Large intestine (tissue), 3 donors: ENCODE data around the gene CEACAM7. TPM values are rescaled to one million over a fixed set of nuclear protein-coding genes. Genes with fewer than 3 reads are reported as not detected.

Source experiments
- DNase-seq, 2 donors: peaks; one replicate each; pipeline versions ENCODE4 v3.0.0 to v3.0.0-alpha.2; 2013
- H3K27ac ChIP-seq: one replicate; pipeline ENCODE4 v1.5.1; 2013; ENCODE audit warnings: low read length
- H3K27me3 ChIP-seq: 2 replicates; pipeline ENCODE4 v1.6.1; 2013; ENCODE audit warnings: low read length; ENCODE audit not compliant: control insufficient read depth, insufficient read depth
- H3K36me3 ChIP-seq: 2 replicates; pipeline ENCODE4 v1.6.1; 2013; ENCODE audit warnings: low read length; ENCODE audit not compliant: control insufficient read depth, insufficient read depth
- H3K4me1 ChIP-seq: one replicate; pipeline ENCODE4 v1.6.1; 2013; ENCODE audit warnings: low read length; ENCODE audit not compliant: control insufficient read depth, insufficient read depth
- H3K4me3 ChIP-seq: one replicate; pipeline ENCODE4 v1.5.1; 2013; ENCODE audit warnings: low read length
- H3K9me3 ChIP-seq: one replicate; pipeline ENCODE4 v1.6.1; 2013; ENCODE audit warnings: mild to moderate bottlenecking, low read depth, low read length, moderate library complexity; ENCODE audit not compliant: control insufficient read depth
- WGBS: methylation state at CpG from one replicate; pipeline ENCODE4 v1.1.5; 2013; ENCODE audit warnings: low lambda C conversion rate; ENCODE audit not compliant: insufficient coverage; 5-methylcytosine and 5-hydroxymethylcytosine counted together
- polyA plus RNA-seq: library from polyadenylated mRNA; unstranded; fragments of 120-200 nt; gene quantifications from one replicate; pipeline ENCODE4 v1.2.1, GENCODE V29; 2013

CEACAM7 gene
- polyA plus RNA-seq, 1 donor = 0.09 TPM

DNA sequence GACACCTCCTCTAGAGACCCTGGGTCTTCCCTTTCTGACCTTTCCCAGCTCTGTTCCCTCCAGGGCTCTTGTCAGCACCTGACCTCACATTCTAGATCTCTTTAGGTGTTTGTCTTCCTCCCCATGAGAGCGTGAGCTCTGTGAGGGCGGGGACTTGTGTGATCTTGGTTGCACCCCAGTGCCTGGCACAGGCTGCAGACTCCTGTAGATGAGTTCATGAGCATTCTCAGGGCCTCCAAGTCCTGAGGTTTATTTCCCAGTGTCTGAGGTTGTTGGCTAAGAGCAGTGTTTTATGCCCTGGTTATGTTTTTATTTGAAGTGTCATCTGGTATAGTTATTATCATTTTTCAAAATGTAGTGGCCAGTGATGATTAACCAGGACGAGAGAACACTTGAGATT, 61.8 kb downstream of the CEACAM7 start:
- no peaks in the 10 kb centered on the region for H3K27me3 ChIP-seq
- H3K9me3 ChIP-seq = peaks cover 4% of the 10 kb centered on the region
- DNase-seq = no peak
- H3K36me3 ChIP-seq = no peaks in the 10 kb centered on the region
- no peak overlapping the region for H3K27ac ChIP-seq
- H3K4me1 ChIP-seq = no peaks in the 10 kb centered on the region
- no peak overlapping the region for H3K4me3 ChIP-seq
- 50% methylated on average over 1 of the region's 3 CpGs for WGBS

DNA sequence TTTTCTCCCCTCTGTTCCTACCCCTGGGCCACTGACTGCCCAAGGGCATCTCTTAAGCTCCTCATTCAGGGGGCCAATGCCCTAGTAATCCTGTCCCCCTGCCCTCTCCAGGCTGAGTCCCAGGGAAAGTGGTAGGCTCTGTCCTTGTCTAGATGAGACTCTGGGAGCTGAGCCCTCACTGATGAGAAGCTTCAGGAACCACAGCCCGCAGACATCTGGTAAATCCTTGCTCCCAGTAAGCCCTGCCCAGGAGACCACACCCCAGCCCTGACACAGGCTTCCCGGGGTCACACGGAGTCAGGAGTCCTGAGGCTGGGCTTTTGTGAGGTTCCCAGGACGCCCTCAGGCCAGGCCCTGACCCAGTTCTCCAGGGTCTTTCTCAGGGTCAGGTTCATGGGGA, 63.1 kb downstream of the CEACAM7 start:
- Histone ChIP-seq H3K4me1 (no peaks in the 10 kb centered on the region), H3K36me3 (no peaks in the 10 kb centered on the region), H3K27me3 (no peaks in the 10 kb centered on the region), H3K27ac (no peak overlapping the region), H3K9me3 (no peaks in the 10 kb centered on the region), H3K4me3 (no peak overlapping the region)
- no CpG with 5 or more reads among the region's 4 CpGs for WGBS
- DNase-seq = no peak

DNA sequence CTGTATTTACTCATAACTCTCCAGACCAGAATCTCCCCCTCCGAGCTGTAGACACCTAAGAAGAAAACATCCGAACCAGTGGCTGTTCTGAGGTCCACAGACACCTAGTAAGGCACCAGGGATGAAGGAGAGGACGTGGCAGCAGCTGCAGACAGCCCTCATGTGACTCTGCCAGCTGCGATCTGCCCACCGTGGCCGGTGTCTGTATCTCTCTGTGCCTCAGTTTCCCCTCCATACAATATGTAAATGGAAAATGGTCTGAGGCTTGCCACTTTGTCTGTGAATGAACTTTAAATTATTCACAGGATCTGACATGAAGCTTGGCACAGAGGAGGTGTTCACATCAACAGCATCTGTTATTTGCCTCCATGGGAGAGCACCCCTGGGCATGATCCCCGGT, 63.6 kb downstream of the CEACAM7 start:
- no peak overlapping the region for H3K27ac ChIP-seq
- WGBS = 80% methylated on average over 1 of the region's 7 CpGs
- no peaks in the 10 kb centered on the region for H3K27me3 ChIP-seq

DNA sequence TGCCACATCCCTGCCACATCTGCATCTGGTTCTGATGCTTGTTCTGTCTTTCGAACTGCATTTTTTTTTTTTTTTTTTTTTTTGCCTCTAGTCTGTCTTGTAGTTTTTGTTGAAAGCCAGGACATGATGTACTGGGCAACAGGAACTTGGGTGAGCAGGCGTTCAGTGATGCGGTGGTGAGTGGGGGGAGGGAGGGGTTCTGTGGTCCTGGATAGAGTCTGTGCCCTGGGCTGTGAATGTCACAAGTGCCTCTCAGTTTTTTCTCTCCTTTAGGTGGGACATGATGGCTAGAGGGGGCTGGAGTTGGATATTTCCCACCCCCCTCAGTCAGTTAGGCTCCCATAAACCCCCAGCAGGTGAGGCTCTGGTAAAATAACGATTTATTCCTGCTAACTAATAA, 64.7 kb downstream of the CEACAM7 start:
- WGBS = 48% methylated on average over 3 of the region's 4 CpGs
- no peak for DNase-seq
- Histone ChIP-seq H3K27me3 (no peaks in the 10 kb centered on the region), H3K27ac (no peak overlapping the region), H3K9me3 (no peaks in the 10 kb centered on the region), H3K4me3 (no peak overlapping the region), H3K36me3 (no peaks in the 10 kb centered on the region), H3K4me1 (no peaks in the 10 kb centered on the region)

More for the DNA sequence above, 63.6 kb downstream of the CEACAM7 start:
- H3K4me1 ChIP-seq = no peaks in the 10 kb centered on the region
- H3K9me3 ChIP-seq = no peaks in the 10 kb centered on the region
- H3K36me3 ChIP-seq = no peaks in the 10 kb centered on the region
- no peak for DNase-seq
- H3K4me3 ChIP-seq = no peak overlapping the region

Other genes starting within 250 kb of the CEACAM7 start
- gene DMAC2, start 248.4 kb downstream of the CEACAM7 start, polyA plus RNA-seq = 79.4 TPM
- 69.2 TPM for gene ERICH4, start 245.1 kb downstream of the CEACAM7 start, polyA plus RNA-seq
- gene CEACAM21, start 112.1 kb downstream of the CEACAM7 start, polyA plus RNA-seq = 1.5 TPM
- 0.16 TPM for gene CEACAM4, start 61.2 kb downstream of the CEACAM7 start, polyA plus RNA-seq
- 18.8 TPM for gene CEACAM5, start 20.4 kb upstream of the CEACAM7 start, polyA plus RNA-seq
- gene CEACAM6, start 67.3 kb upstream of the CEACAM7 start, polyA plus RNA-seq = 16.1 TPM
- 0.36 TPM for gene CEACAM3, start 108.3 kb upstream of the CEACAM7 start, polyA plus RNA-seq
- gene LYPD4, start 156.4 kb upstream of the CEACAM7 start, polyA plus RNA-seq = not detected
- not detected for gene DMRTC2, start 156.8 kb upstream of the CEACAM7 start, polyA plus RNA-seq
- 2,618 TPM for gene RPS19, start 172.0 kb upstream of the CEACAM7 start, polyA plus RNA-seq
- gene CD79A, start 189.0 kb upstream of the CEACAM7 start, polyA plus RNA-seq = 0.75 TPM
- 63.6 TPM for gene ARHGEF1, start 194.9 kb upstream of the CEACAM7 start, polyA plus RNA-seq
- gene ERFL, start 240.2 kb upstream of the CEACAM7 start, polyA plus RNA-seq = 0.24 TPM